OCI-M2 (cell line): Measurements from ENCODE around the gene FNBP1.

ENCODE experiments used
- DNase-seq: peaks from one replicate; lab custom pipeline; 2025; ENCODE audit not compliant: unreplicated experiment; lab: John Stamatoyannopoulos, UW

Gene FNBP1

GRCh38 chr9:129929496-129930125, 113.4 kb downstream of the FNBP1 start:
- no peak for DNase-seq

GRCh38 chr9:129923589-129923988, 119.4 kb downstream of the FNBP1 start:
- DNase-seq = no peak

GRCh38 chr9:129921905-129922304, 121.1 kb downstream of the FNBP1 start:
- no peak for DNase-seq

DNA sequence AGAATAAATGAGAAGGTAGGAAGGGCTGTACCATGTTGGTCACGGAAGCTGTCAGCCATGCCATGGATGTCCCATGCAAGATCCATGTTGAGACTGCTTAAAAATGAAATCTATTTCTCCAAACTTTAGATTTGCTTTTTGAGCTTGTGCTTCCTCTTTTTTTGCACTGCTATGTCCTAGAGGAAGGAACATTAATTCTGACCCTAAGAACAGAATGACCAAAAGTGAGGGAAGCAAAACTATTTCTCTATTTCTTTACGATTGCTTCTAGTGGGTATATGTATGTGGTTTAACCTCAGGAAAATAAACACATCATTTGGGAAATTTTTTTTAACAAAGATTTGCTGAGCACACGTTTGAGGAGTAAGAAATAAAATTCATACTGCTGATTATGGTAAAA, 123.1 kb downstream of the FNBP1 start:
- no peak for DNase-seq

DNA sequence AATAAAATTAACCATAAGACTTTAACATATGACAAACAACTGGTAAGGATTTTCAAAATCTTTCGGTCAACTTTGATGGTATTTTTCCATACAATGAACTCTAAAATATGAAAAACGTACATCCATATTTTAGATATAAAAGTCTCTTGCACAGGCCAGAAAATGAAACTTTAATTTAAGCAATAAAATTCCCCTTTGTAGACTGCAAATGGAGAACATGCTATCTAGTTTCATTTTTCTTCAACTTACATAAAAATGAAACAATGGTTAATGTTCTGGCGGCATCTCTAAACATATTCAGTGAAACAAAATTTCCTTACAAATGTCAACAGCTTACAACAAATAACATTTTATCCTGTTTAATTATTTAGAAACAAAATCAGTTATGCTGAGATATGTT, 123.7 kb downstream of the FNBP1 start:
- no peak for DNase-seq

- no peak for DNase-seq
These were observed 124.6 kb downstream of the FNBP1 start for GRCh38 chr9:129918296-129918950.

- DNase-seq = no peak
These were observed 126.3 kb downstream of the FNBP1 start for GRCh38 chr9:129916707-129917106.

DNA sequence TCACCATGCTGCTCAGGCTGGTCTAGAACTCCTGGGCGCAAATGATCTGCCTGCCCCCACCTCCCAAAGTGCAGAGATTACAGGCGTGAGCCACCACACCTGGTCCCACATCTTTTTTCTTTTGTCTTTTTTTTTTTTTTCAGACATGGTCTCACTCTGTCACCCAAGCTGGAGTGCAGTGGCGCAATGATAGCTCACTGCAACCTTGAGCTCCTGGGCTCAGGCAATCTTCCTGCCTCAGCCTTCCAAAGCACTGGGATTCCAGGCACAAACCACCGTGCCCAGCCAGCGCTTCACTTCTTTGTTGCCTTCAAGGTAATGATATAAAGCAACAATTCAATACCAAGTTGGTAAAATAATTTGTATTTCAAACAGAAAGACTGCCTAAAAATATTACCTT, 128.9 kb downstream of the FNBP1 start:
- DNase-seq = no peak

DNA sequence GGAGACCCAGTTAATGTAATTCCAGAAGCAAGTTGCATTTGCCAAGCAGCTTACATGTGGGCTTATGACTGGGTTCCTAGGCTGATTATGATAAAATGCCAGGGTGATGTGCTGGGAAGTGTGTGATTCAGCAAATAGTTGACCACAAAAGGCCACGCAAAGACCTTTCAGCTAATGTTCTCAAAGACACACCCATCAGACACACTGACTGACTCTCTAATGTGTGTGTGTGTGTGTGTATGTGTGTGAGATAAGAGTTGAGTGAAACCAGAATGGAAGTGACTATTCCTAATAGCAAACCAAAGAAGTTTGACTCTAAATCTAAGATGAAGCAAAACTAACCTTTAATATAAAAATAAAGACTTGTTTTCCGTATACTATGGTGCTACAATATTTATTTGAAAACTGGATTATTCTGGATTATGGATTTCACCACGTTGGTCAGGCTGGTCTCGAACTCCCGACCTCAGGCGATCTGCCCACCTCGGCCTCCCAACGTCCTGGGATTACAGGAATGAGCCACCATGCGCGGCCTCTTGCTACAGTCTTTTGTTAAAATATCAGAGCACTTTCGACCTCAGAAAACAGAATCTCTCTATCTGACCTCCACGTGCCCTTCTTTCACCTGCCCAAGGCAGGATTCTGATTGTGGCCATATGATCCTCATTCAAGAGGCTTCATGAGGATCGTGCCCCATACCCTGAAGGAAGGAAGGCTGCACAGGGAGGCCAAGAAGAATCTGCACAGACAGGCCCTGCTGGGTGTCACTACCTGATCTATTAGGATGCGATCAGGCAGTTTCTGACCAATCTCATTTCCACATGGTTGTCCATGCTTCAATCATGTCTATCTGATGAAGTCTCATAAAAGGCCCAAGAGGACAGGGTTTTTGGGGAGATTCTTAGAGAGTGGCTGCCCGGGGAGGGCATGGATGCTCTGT, 132.1 kb downstream of the FNBP1 start:
- no peak for DNase-seq

DNA sequence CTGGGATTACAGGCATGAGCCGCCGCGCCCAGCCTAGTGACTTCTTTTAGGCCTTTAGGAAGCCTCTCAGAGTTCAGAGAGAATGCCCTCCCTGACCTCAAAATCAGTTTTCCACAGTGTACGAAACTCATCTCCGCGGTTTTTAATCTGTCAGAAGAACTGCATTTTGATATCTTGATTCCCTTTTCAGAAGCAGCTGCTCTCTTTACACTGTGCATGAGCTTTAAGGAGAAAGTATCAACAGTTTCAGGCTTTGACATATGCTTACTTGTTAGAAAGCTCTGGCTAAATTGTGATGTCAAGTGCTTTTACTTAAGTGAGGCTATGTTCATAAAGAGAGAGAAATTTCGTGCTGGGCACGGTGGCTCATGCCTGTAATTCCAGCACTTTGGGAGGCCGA, 133.1 kb downstream of the FNBP1 start:
- no peak for DNase-seq

DNA sequence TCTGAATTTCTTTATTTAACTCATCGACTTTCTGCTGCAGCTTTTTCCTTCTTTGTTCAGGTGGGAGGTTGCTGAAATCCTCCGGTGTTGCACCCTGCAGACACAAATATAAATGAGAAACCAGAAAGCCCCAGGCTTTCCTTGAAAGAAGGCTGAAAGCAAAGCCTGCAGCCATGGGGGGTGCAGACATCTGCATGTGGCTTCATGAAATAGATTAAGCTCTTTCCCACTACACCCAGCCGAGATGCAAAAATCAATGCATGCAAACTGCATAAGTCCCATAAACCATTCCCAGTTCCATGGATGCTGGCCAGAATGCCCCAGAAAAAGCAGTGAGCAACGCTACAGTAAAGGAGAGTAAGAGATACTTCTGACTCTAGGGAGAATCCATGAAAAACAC, 134.1 kb downstream of the FNBP1 start:
- no peak for DNase-seq

DNA sequence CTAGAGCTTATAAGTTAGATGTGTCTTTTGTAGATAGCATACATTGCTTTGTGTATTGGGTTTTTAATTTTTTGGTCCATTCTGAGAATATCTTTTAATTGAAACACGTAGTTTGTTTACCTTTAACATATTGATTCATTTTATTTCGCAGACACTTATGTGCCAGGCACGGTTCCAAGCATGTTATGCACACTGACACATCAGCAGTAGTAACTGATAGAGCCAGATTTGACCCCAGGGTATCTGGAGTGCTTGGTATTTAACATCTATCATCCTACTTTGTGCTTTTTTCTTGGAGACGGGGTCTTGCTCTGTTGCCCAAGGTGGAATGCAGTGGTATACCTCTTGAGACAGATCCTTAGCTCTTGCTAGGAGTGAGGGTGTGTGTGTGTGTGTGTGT, 135.8 kb downstream of the FNBP1 start:
- no peak for DNase-seq

- DNase-seq = no peak
These were observed 136.7 kb downstream of the FNBP1 start for GRCh38 chr9:129906298-129906697.

GRCh38 chr9:129904734-129905133, 138.3 kb downstream of the FNBP1 start:
- no peak for DNase-seq

GRCh38 chr9:129902740-129903134, 140.3 kb downstream of the FNBP1 start:
- DNase-seq = no peak

- DNase-seq = no peak
These were observed 140.8 kb downstream of the FNBP1 start for GRCh38 chr9:129901993-129902739.

DNA sequence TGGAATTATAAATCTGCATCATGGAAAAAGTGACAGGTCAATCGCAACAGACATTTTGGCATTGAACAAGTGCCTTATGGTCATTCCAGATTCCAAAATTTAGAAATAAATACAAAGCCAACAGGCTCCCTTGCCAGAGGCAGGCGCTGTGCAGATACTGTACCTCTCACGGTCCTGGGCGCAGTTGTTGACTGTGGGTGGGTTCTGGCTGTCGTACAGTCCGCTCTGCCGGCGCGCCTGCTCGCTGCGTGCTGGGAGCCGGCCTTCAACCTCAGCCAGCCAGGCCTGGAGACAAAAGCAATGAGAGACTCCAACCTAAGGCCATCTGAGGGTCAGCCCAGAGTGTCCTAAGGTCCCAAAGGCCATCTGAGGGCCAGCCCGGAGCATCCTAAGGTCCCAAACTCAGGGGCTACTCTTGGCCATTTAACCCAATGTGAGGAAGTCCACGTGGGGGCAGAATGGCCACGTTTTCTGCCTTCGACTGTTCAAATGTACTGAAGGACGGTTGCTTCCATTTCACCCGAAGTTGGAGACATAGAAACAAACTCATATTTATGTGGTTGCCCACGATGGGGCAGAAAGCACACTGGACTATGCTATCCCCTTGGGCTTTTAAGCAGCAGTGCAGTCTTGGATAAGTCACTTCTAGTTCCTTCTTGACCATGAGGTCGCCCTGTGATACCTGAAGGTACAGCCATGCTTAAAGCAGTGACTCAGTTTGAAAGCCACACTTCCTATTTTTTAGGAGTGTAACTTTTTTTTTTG, 142.5 kb downstream of the FNBP1 start:
- no peak for DNase-seq

- DNase-seq = no peak
These were observed 143.4 kb downstream of the FNBP1 start for GRCh38 chr9:129899620-129900019.

- DNase-seq = no peak
These were observed 144.8 kb downstream of the FNBP1 start for GRCh38 chr9:129898185-129898584.

- DNase-seq = no peak
These were observed 145.7 kb downstream of the FNBP1 start for GRCh38 chr9:129897263-129897662.
